Suprapubic skin (tissue), 4 donors: ENCODE data around the gene HYI. TPM values are rescaled to one million over a fixed set of nuclear protein-coding genes. Genes with fewer than 3 reads are reported as not detected.
"Not testable (repeated sequence)": the region's sequence is repeated elsewhere in the genome, so short reads cannot be mapped to it uniquely, and the experiment has no call there.

Experiments
- DNase-seq, 2 donors: peaks; one replicate each; pipeline ENCODE4 v3.0.0-alpha.2; 2019; ENCODE audit warnings: low spot score in 2 of 2
- H3K27ac ChIP-seq: fragments of 200-600 bp; sonication (generic); one replicate; pipeline ENCODE4 v1.5.1; 2019
- H3K27me3 ChIP-seq: fragments of 200-600 bp; sonication (generic); one replicate; pipeline ENCODE4 v1.5.1; 2019
- H3K36me3 ChIP-seq: fragments of 200-600 bp; sonication (generic); one replicate; pipeline ENCODE4 v1.5.1; 2019
- H3K4me1 ChIP-seq: fragments of 200-600 bp; sonication (generic); one replicate; pipeline ENCODE4 v1.5.1; 2019
- H3K4me3 ChIP-seq: fragments of 200-600 bp; sonication (generic); one replicate; pipeline ENCODE4 v1.5.1; 2019; ENCODE audit warnings: mild to moderate bottlenecking
- H3K9me3 ChIP-seq: fragments of 200-600 bp; sonication (generic); one replicate; pipeline ENCODE4 v1.5.1; 2019
- CTCF ChIP-seq, 2 donors: fragments of 200-600 bp in 1 of 2; fragments of 450-650 bp in 1 of 2; sonication (generic) in 1 of 2; IDR thresholded peaks; one replicate each; pipeline ENCODE4 v1.5.1; 2016 to 2019; ENCODE audit warnings: antibody characterized with exemption in 2 of 2, mild to moderate bottlenecking in 1 of 2, moderate library complexity in 1 of 2
- EP300 ChIP-seq: sonication (generic); formaldehyde crosslinking; IDR thresholded peaks from one replicate; pipeline ENCODE4 v1.6.1; 2017; ENCODE audit warnings: antibody characterized with exemption
- POLR2A ChIP-seq, 2 donors: fragments of 450-650 bp; IDR thresholded peaks; one replicate each; pipeline ENCODE4 v1.6.1; 2017; ENCODE audit warnings: antibody characterized with exemption in 2 of 2, mild to moderate bottlenecking in 2 of 2, moderate library complexity in 2 of 2
- POLR2AphosphoS5 ChIP-seq, 3 donors: sonication (generic); formaldehyde crosslinking; IDR thresholded peaks; one replicate each; pipeline ENCODE4 v1.6.1; 2017; ENCODE audit warnings: antibody characterized with exemption in 3 of 3
- WGBS: methylation state at CpG from one replicate; pipeline ENCODE4 v1.1.5; 2018; 5-methylcytosine and 5-hydroxymethylcytosine counted together
- total RNA-seq, 4 donors: library from RNA; depleted of rRNA; stranded (reverse); fragments of >200 nt; gene quantifications; one replicate each; pipeline ENCODE4 v1.1.0, GENCODE V29; 2016

HYI gene
- total RNA-seq, 4 donors from 2014 or later: 27.8 to 55.8 (median 39.5) TPM

GRCh38 chr1:43418858-43419257 lies 34.9 kb downstream of the HYI start:
- peaks cover 85% of the 10 kb centered on the region for H3K36me3 ChIP-seq
- no peaks in the 10 kb centered on the region for H3K27me3 ChIP-seq
- WGBS: 82% methylated on average over 4 of the region's 4 CpGs
- no peak overlapping the region for H3K4me3 ChIP-seq
- DNase-seq: no peak
- H3K9me3 ChIP-seq: no peaks in the 10 kb centered on the region
- no peak for TF ChIP-seq POLR2A (IDR thresholded peaks at IDR 0.05)
- TF ChIP-seq POLR2AphosphoS5 (IDR thresholded peaks at IDR 0.05): no peak
- TF ChIP-seq EP300: no peak
- no peak for TF ChIP-seq CTCF (IDR thresholded peaks at IDR 0.05)
- no peaks in the 10 kb centered on the region for H3K4me1 ChIP-seq
- H3K27ac ChIP-seq: no peak overlapping the region

- H3K4me1 ChIP-seq: no peaks in the 10 kb centered on the region
- H3K4me3 ChIP-seq: no peak overlapping the region
- H3K27ac ChIP-seq: no peak overlapping the region
- TF ChIP-seq EP300 (no peak), POLR2A (IDR thresholded peaks at IDR 0.05) (no peak), CTCF (IDR thresholded peaks at IDR 0.05) (no peak), POLR2AphosphoS5 (IDR thresholded peaks at IDR 0.05) (no peak)
- no peak for DNase-seq
- no peaks in the 10 kb centered on the region for H3K9me3 ChIP-seq
- H3K27me3 ChIP-seq: no peaks in the 10 kb centered on the region
- WGBS: 79% methylated on average over 5 of the region's 5 CpGs
- H3K36me3 ChIP-seq: peaks cover 64% of the 10 kb centered on the region
Measured at GRCh38 chr1:43415901-43416300, 37.8 kb downstream of the HYI start.

GRCh38 chr1:43414634-43415223 lies 39.0 kb downstream of the HYI start:
- 83% methylated on average over 5 of the region's 5 CpGs for WGBS
- H3K36me3 ChIP-seq: peaks cover 57% of the 10 kb centered on the region
- H3K27me3 ChIP-seq: no peaks in the 10 kb centered on the region
- no peak overlapping the region for H3K4me3 ChIP-seq
- peak; percentile 38 to 42 for TF ChIP-seq CTCF (IDR thresholded peaks at IDR 0.05)
- TF ChIP-seq POLR2A (IDR thresholded peaks at IDR 0.05): no peak
- no peaks in the 10 kb centered on the region for H3K4me1 ChIP-seq
- H3K27ac ChIP-seq: no peak overlapping the region
- DNase-seq: no peak
- H3K9me3 ChIP-seq: no peaks in the 10 kb centered on the region

GRCh38 chr1:43413426-43413825 lies 40.3 kb downstream of the HYI start:
- H3K36me3 ChIP-seq: peaks cover 54% of the 10 kb centered on the region
- not testable (repeated sequence) for DNase-seq, H3K27ac ChIP-seq, H3K27me3 ChIP-seq, H3K9me3 ChIP-seq, H3K4me1 ChIP-seq, H3K4me3 ChIP-seq
- 100% methylated on average over 1 of the region's 1 CpG for WGBS

- no peak for TF ChIP-seq POLR2A (IDR thresholded peaks at IDR 0.05)
- no peak for TF ChIP-seq CTCF (IDR thresholded peaks at IDR 0.05)
- no peak for TF ChIP-seq POLR2AphosphoS5 (IDR thresholded peaks at IDR 0.05)
- no peak for TF ChIP-seq EP300
- H3K36me3 ChIP-seq: peaks cover 51% of the 10 kb centered on the region
- DNase-seq: no peak
- H3K4me3 ChIP-seq: no peak overlapping the region
- no peaks in the 10 kb centered on the region for H3K9me3 ChIP-seq
- no peak overlapping the region for H3K27ac ChIP-seq
- WGBS: 95% methylated on average over 3 of the region's 3 CpGs
- H3K27me3 ChIP-seq: no peaks in the 10 kb centered on the region
- no peaks in the 10 kb centered on the region for H3K4me1 ChIP-seq
Measured at GRCh38 chr1:43410571-43410970, 43.2 kb downstream of the HYI start.

GRCh38 chr1:43405876-43406234 lies 47.9 kb downstream of the HYI start:
- 78% methylated on average over 2 of the region's 2 CpGs for WGBS
- Histone ChIP-seq H3K27me3 (no peaks in the 10 kb centered on the region), H3K36me3 (peaks cover 67% of the 10 kb centered on the region)

More at GRCh38 chr1:43405876-43406234, 47.9 kb downstream of the HYI start:
- Histone ChIP-seq H3K4me1 (no peaks in the 10 kb centered on the region), H3K27ac (no peak overlapping the region), H3K9me3 (no peaks in the 10 kb centered on the region), H3K4me3 (no peak overlapping the region)
- DNase-seq: no peak
- TF ChIP-seq CTCF (IDR thresholded peaks at IDR 0.05): no peak
- no peak for TF ChIP-seq EP300
- no peak for TF ChIP-seq POLR2AphosphoS5 (IDR thresholded peaks at IDR 0.05)
- no peak for TF ChIP-seq POLR2A (IDR thresholded peaks at IDR 0.05)
